Osteocyte (in vitro differentiated cells): Measurements from ENCODE around the gene CEP135. TPM values are rescaled to one million over a fixed set of nuclear protein-coding genes. Genes with fewer than 3 reads are reported as not detected.
A peak's percentile ranks its signal among the peaks of the same experiment; 100 is the strongest.

Source experiments
- DNase-seq: peaks from one replicate; pipeline ENCODE4 v3.0.0; 2021; ENCODE audit warnings: mixed read lengths; ENCODE audit not compliant: unreplicated experiment; ENCODE audit errors: extremely low spot score
- H3K27ac Mint-ChIP-seq: one replicate; pipeline ENCODE4 v1.8.0; 2021; ENCODE audit warnings: mild to moderate bottlenecking, mixed read lengths; ENCODE audit not compliant: unreplicated experiment
- H3K27me3 Mint-ChIP-seq: one replicate; pipeline ENCODE4 v1.8.0; 2021; ENCODE audit warnings: mixed read lengths; ENCODE audit not compliant: unreplicated experiment
- H3K36me3 Mint-ChIP-seq: one replicate; pipeline ENCODE4 v1.8.0; 2021; ENCODE audit warnings: mixed read lengths; ENCODE audit not compliant: unreplicated experiment
- H3K4me1 Mint-ChIP-seq: one replicate; pipeline ENCODE4 v1.8.0; 2021; ENCODE audit warnings: mixed read lengths; ENCODE audit not compliant: unreplicated experiment
- H3K4me3 Mint-ChIP-seq: one replicate; pipeline ENCODE4 v1.8.0; 2021; ENCODE audit warnings: mild to moderate bottlenecking, moderate library complexity, mixed read lengths; ENCODE audit not compliant: unreplicated experiment
- H3K9me3 Mint-ChIP-seq: one replicate; pipeline ENCODE4 v1.8.0; 2021; ENCODE audit warnings: mixed read lengths; ENCODE audit not compliant: unreplicated experiment
- CTCF ChIP-seq: fragments of 200-600 bp; sonication (generic); IDR thresholded peaks from 2 replicates; pipeline ENCODE4 v1.5.0; 2021; ENCODE audit warnings: antibody characterized with exemption, mild to moderate bottlenecking, moderate library complexity
- total RNA-seq: library from RNA; stranded (reverse); gene quantifications from 2 replicates; pipeline ENCODE4 v1.2.1, GENCODE V29; 2021

The CEP135 gene
- total RNA-seq, 1 donor from 2014 or later, result 11.8 TPM

GRCh38 chr4:55906323-55906722 is 42.4 kb upstream of the CEP135 start:
- DNase-seq, result no peak
- peaks cover 10% of the 10 kb centered on the region for H3K4me1 Mint-ChIP-seq
- H3K27me3 Mint-ChIP-seq, result no peaks in the 10 kb centered on the region
- H3K27ac Mint-ChIP-seq, result no peak overlapping the region
- peaks cover 4% of the 10 kb centered on the region for H3K9me3 Mint-ChIP-seq
- TF ChIP-seq CTCF, result no peak
- no peak overlapping the region for H3K4me3 Mint-ChIP-seq
- peaks cover 24% of the 10 kb centered on the region for H3K36me3 Mint-ChIP-seq

- Mint-ChIP-seq H3K27ac (no peak overlapping the region), H3K36me3 (peaks cover 24% of the 10 kb centered on the region), H3K4me1 (peaks cover 10% of the 10 kb centered on the region), H3K9me3 (peaks cover 4% of the 10 kb centered on the region), H3K27me3 (no peaks in the 10 kb centered on the region), H3K4me3 (no peak overlapping the region)
- no peak for TF ChIP-seq CTCF
- DNase-seq, result no peak
Observed at GRCh38 chr4:55906989-55907388, 41.8 kb upstream of the CEP135 start.

GRCh38 chr4:55907469-55907868 is 41.3 kb upstream of the CEP135 start:
- DNase-seq, result no peak
- peak overlapping the region; percentile 33 for H3K4me3 Mint-ChIP-seq
- peaks cover 19% of the 10 kb centered on the region for H3K36me3 Mint-ChIP-seq
- peaks cover 4% of the 10 kb centered on the region for H3K9me3 Mint-ChIP-seq
- TF ChIP-seq CTCF, result no peak
- peaks cover 10% of the 10 kb centered on the region for H3K4me1 Mint-ChIP-seq
- no peaks in the 10 kb centered on the region for H3K27me3 Mint-ChIP-seq
- peak overlapping the region; percentile 56 for H3K27ac Mint-ChIP-seq

- TF ChIP-seq CTCF, result no peak
- no peak overlapping the region for H3K27ac Mint-ChIP-seq
- no peaks in the 10 kb centered on the region for H3K27me3 Mint-ChIP-seq
- DNase-seq, result no peak
- H3K4me3 Mint-ChIP-seq, result no peak overlapping the region
- peaks cover 4% of the 10 kb centered on the region for H3K36me3 Mint-ChIP-seq
- peaks cover 4% of the 10 kb centered on the region for H3K9me3 Mint-ChIP-seq
- H3K4me1 Mint-ChIP-seq, result peaks cover 10% of the 10 kb centered on the region
Observed at GRCh38 chr4:55910140-55910539, 38.6 kb upstream of the CEP135 start.

GRCh38 chr4:55912249-55912648 is 36.5 kb upstream of the CEP135 start:
- peaks cover 4% of the 10 kb centered on the region for H3K9me3 Mint-ChIP-seq
- H3K27me3 Mint-ChIP-seq, result no peaks in the 10 kb centered on the region
- peaks cover 4% of the 10 kb centered on the region for H3K4me1 Mint-ChIP-seq
- no peak overlapping the region for H3K27ac Mint-ChIP-seq
- H3K36me3 Mint-ChIP-seq, result no peaks in the 10 kb centered on the region
- no peak overlapping the region for H3K4me3 Mint-ChIP-seq
- TF ChIP-seq CTCF, result no peak
- DNase-seq, result no peak
